SK-N-SH (cell line): ENCODE results near the gene SPATA13. TPM values are rescaled to one million over a fixed set of nuclear protein-coding genes. Genes with fewer than 3 reads are reported as not detected.

Experiments used
- CTCF ChIA-PET: fragments of 300-600, 350-600 bp; formaldehyde crosslinking; extraction: SDS; loops from one replicate; lab custom pipeline; 2021; lab: Yijun Ruan, JAX
- POLR2A ChIA-PET: fragments of 350-600 bp; sonication (Branson Sonifier 250); formaldehyde crosslinking; extraction: SDS; loops from one replicate; lab custom pipeline; 2020; ENCODE audit warnings: antibody characterized with exemption, inconsistent platforms; lab: Yijun Ruan, JAX
- DNase-seq: peaks from one replicate; pipeline ENCODE4 v3.0.0; 2012
- H2AFZ ChIP-seq: fragments of 200-600 bp; sonication (generic); 2 replicates; pipeline ENCODE4 v1.8.1; 2016; ENCODE audit warnings: antibody characterized with exemption, mild to moderate bottlenecking, low read depth
- H3F3A ChIP-seq: fragments of 200-600 bp; sonication (generic); replicated peaks from 2 replicates; pipeline ENCODE3; 2016; ENCODE audit warnings: antibody characterized with exemption, mild to moderate bottlenecking; ENCODE audit not compliant: insufficient read depth
- H3K27ac ChIP-seq, 2 experiments: fragments of 200-500 bp in 1 of 2; fragments of 200-600 bp in 1 of 2; sonication (Bioruptor generic) in 1 of 2; sonication (generic), shearing (Covaris generic) in 1 of 2; 2 replicates each; pipeline versions ENCODE4 v1.5.1 to v1.6.1; 2014 to 2016; ENCODE audit warnings: low read depth in 2 of 2, inconsistent platforms in 1 of 2, low read length in 1 of 2, mild to moderate bottlenecking in 1 of 2, mixed read lengths in 1 of 2
- H3K27me3 ChIP-seq: fragments of 200-600 bp; sonication (generic), shearing (Covaris generic); 2 replicates; pipeline ENCODE4 v1.6.1; 2016; ENCODE audit warnings: mixed run types; ENCODE audit not compliant: insufficient read depth
- H3K36me3 ChIP-seq, 2 experiments: fragments of 200-500 bp in 1 of 2; fragments of 200-600 bp in 1 of 2; sonication (Bioruptor generic) in 1 of 2; sonication (generic) in 1 of 2; replicated peaks in 1 of 2; 2 replicates each; pipeline versions ENCODE3 to v1.5.1; 2014 to 2016; ENCODE audit warnings: low read length in 1 of 2, mild to moderate bottlenecking in 1 of 2; ENCODE audit not compliant: insufficient read depth in 2 of 2, control insufficient read depth in 1 of 2
- H3K4me1 ChIP-seq, 2 experiments: fragments of 200-500 bp in 1 of 2; fragments of 200-600 bp in 1 of 2; sonication (Bioruptor generic) in 1 of 2; sonication (generic), shearing (Covaris generic) in 1 of 2; 2 replicates each; pipeline versions ENCODE4 v1.5.1 to v1.6.1; 2014 to 2016; ENCODE audit warnings: low read depth in 1 of 2, low read length in 1 of 2, mixed run types in 1 of 2; ENCODE audit not compliant: insufficient read depth in 2 of 2, control insufficient read depth in 1 of 2
- H3K4me2 ChIP-seq: fragments of 200-600 bp; sonication (generic), shearing (Covaris generic); 2 replicates; pipeline ENCODE4 v1.6.1; 2017; ENCODE audit warnings: mixed run types
- H3K4me3 ChIP-seq, 2 experiments: fragments of 200-500 bp in 1 of 2; fragments of 200-600 bp in 1 of 2; sonication (Bioruptor generic) in 1 of 2; sonication (generic), shearing (Covaris generic) in 1 of 2; 2 replicates each; pipeline versions ENCODE4 v1.5.1 to v1.8.1; 2014 to 2016; ENCODE audit warnings: low read depth in 2 of 2, inconsistent platforms in 1 of 2, low read length in 1 of 2, mild to moderate bottlenecking in 1 of 2, mixed read lengths in 1 of 2, moderate library complexity in 1 of 2
- H3K79me2 ChIP-seq: fragments of 200-600 bp; sonication (generic); 2 replicates; pipeline ENCODE4 v1.8.1; 2017; ENCODE audit warnings: mild to moderate bottlenecking; ENCODE audit not compliant: insufficient read depth
- H3K9ac ChIP-seq: fragments of 200-600 bp; sonication (generic); 2 replicates; pipeline ENCODE4 v1.6.1; 2017; ENCODE audit warnings: mixed run types
- H3K9me2 ChIP-seq: fragments of 200-600 bp; sonication (generic); 2 replicates; pipeline ENCODE4 v1.6.1; 2017; ENCODE audit warnings: mixed run types
- H3K9me3 ChIP-seq: fragments of 200-600 bp; sonication (generic); 2 replicates; pipeline ENCODE4 v1.6.1; 2017; ENCODE audit warnings: mixed run types, mild to moderate bottlenecking, moderate library complexity
- H4K20me1 ChIP-seq: fragments of 200-600 bp; sonication (generic); 2 replicates; pipeline ENCODE4 v1.6.1; 2017; ENCODE audit warnings: mild to moderate bottlenecking, mixed run types; ENCODE audit not compliant: insufficient read depth
- FOXJ3 ChIP-seq: sonication (generic); formaldehyde crosslinking; IDR thresholded peaks from 2 replicates; pipeline ENCODE4 v1.5.1; 2020; ENCODE audit warnings: mild to moderate bottlenecking, missing genetic modification reagents
- GABPA ChIP-seq: IDR thresholded peaks from 2 replicates; pipeline ENCODE4 v1.4.0; 2012; ENCODE audit warnings: low read depth, mild to moderate bottlenecking
- JUND ChIP-seq: IDR thresholded peaks from 2 replicates; pipeline ENCODE4 v1.4.0; 2012
- MXI1 ChIP-seq: IDR thresholded peaks from 2 replicates; pipeline ENCODE4 v1.6.1; 2012; ENCODE audit warnings: mild to moderate bottlenecking, low read depth, low read length, improper control_type of control experiment
- PBX3 ChIP-seq: IDR thresholded peaks from 2 replicates; pipeline ENCODE4; 2012
- POLR2AphosphoS5 ChIP-seq: IDR thresholded peaks from 2 replicates; pipeline ENCODE4 v1.6.1; 2012; ENCODE audit warnings: low read depth, low read length
- RCOR1 ChIP-seq: fragments of 150-350 bp; IDR thresholded peaks from 2 replicates; pipeline ENCODE4 v1.6.1; 2017; ENCODE audit warnings: antibody characterized with exemption, low read length
- REST ChIP-seq: IDR thresholded peaks from 2 replicates; pipeline ENCODE4 v1.6.1; 2012; ENCODE audit warnings: mild to moderate bottlenecking, low read depth, low read length, moderate library complexity
- RFX5 ChIP-seq: IDR thresholded peaks from 2 replicates; pipeline ENCODE4 v1.6.1; 2012; ENCODE audit warnings: mild to moderate bottlenecking, improper control_type of control experiment, low read length
- SMC3 ChIP-seq: IDR thresholded peaks from 2 replicates; pipeline ENCODE4 v1.6.1; 2012; ENCODE audit warnings: low read depth, low read length, improper control_type of control experiment
- TAF1 ChIP-seq: IDR thresholded peaks from 2 replicates; pipeline ENCODE4 v1.6.1; 2012; ENCODE audit warnings: low read depth, mild to moderate bottlenecking, low read length, moderate library complexity, borderline replicate concordance
- TCF12 ChIP-seq: IDR thresholded peaks from 2 replicates; pipeline ENCODE4 v1.4.0; 2012
- USF1 ChIP-seq: IDR thresholded peaks from 2 replicates; pipeline ENCODE4 v1.4.0; 2012; ENCODE audit warnings: low read depth, borderline replicate concordance
- USF2 ChIP-seq: fragments of 150-350 bp; IDR thresholded peaks from 2 replicates; pipeline ENCODE4 v1.6.1; 2017; ENCODE audit warnings: antibody characterized with exemption, low read length, low read depth, borderline replicate concordance
- YY1 ChIP-seq: IDR thresholded peaks from 2 replicates; pipeline ENCODE4 v1.4.0; 2012; ENCODE audit warnings: low read depth, mild to moderate bottlenecking
- WGBS: methylation state at CpG from one replicate; pipeline ENCODE4 v1.1.6; 2017; ENCODE audit warnings: low lambda C conversion rate; 5-methylcytosine and 5-hydroxymethylcytosine counted together
- polyA plus RNA-seq, 3 experiments: library from polyadenylated mRNA; depleted of rRNA; stranded (reverse); fragments of >200 nt; gene quantifications; 2 replicates each; pipeline ENCODE4 v1.2.3, GENCODE V29; 2012

SPATA13 gene
- polyA plus RNA-seq, 1 of the 3 experiments (the other 2 are of a cell fraction): 4.3 TPM

DNA sequence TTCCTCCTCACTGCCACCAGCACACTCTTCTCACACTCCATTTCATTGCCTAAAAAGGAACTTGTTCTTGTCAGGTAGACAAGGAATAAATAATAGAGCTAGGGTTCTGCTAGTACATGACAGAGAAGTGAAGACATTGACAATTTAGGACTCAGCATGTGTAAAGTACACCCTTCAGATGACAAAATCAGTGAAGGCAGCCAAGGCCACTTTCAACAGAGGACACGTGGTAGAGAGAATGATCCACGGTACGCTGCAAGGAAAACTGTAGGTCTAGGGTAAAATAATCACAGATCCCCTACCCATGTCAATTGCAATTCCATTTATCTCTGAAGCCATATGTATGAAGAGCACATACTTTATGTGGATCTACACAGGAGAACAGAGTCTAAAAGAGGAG is 7.2 kb upstream of the SPATA13 start:
- 99% methylated on average over 3 of the region's 3 CpGs for WGBS
- no peak overlapping the region for H3K4me3 ChIP-seq
- ChIA-PET CTCF (interaction anchor here (1.6 kb wide), 1 partner anchor 75 kb away, joined by 6 read pairs; no protein-coding TSS in a partner anchor), POLR2A (no interaction called here)
- no peaks in the 10 kb centered on the region for H3K9me2 ChIP-seq
- no peaks in the 10 kb centered on the region for H3K79me2 ChIP-seq
- peaks cover 5% of the 10 kb centered on the region for H3F3A ChIP-seq
- no peaks in the 10 kb centered on the region for H3K27me3 ChIP-seq
- H4K20me1 ChIP-seq: no peaks in the 10 kb centered on the region
- no peak for TF ChIP-seq FOXJ3
- no peak for TF ChIP-seq TAF1
- TF ChIP-seq RCOR1: no peak
- no peak for TF ChIP-seq SMC3
- TF ChIP-seq RFX5: no peak
- no peak for TF ChIP-seq PBX3
- TF ChIP-seq YY1: no peak
- no peak for TF ChIP-seq USF2
- no peak for TF ChIP-seq POLR2AphosphoS5
- TF ChIP-seq USF1: no peak
- TF ChIP-seq MXI1: no peak
- TF ChIP-seq TCF12: no peak
- no peak for TF ChIP-seq REST
- no peak for TF ChIP-seq GABPA
- TF ChIP-seq JUND: no peak
- no peaks in the 10 kb centered on the region for H3K36me3 ChIP-seq
- no peak overlapping the region for H3K9ac ChIP-seq
- peaks cover 9 to 16% of the 10 kb centered on the region in 2 experiments; a peak in 3 of 4 replicates for H3K4me1 ChIP-seq
- no peak for DNase-seq
- H2AFZ ChIP-seq: no peak overlapping the region
- H3K27ac ChIP-seq: no peak overlapping the region
- H3K4me2 ChIP-seq: no peak overlapping the region
- no peaks in the 10 kb centered on the region for H3K9me3 ChIP-seq
